GM23338 (cell line): Measurements from ENCODE around the gene NENF. TPM values are rescaled to one million over a fixed set of nuclear protein-coding genes. Genes with fewer than 3 reads are reported as not detected.

Experiments
- ATAC-seq: fragments of 200-7000 bp; cut with Tn5 transposase; 3 replicates; pipeline ENCODE4 v1.9.1; 2020
- DNase-seq: peaks from one replicate; pipeline ENCODE4 v3.0.0-alpha.2; 2015; ENCODE audit warnings: low spot score
- H2AFZ ChIP-seq: fragments of 200-600 bp; sonication (generic); 2 replicates; pipeline ENCODE4 v1.8.0; 2016; ENCODE audit warnings: antibody characterized with exemption, mild to moderate bottlenecking, moderate library complexity
- H3F3A ChIP-seq: fragments of 200-600 bp; sonication (generic); replicated peaks from 2 replicates; pipeline ENCODE4 v1.8.0; 2017; ENCODE audit warnings: antibody characterized with exemption, mixed run types, low read depth
- H3K27ac ChIP-seq: fragments of 200-600 bp; sonication (generic); 2 replicates; pipeline ENCODE4 v1.6.1; 2016; ENCODE audit warnings: low read depth
- H3K27me3 ChIP-seq: fragments of 200-600 bp; sonication (generic); 2 replicates; pipeline ENCODE4 v1.8.0; 2016; ENCODE audit warnings: mild to moderate bottlenecking, mixed run types, moderate library complexity; ENCODE audit not compliant: insufficient read depth
- H3K36me3 ChIP-seq: fragments of 200-600 bp; sonication (generic); 2 replicates; pipeline ENCODE4 v1.8.0; 2016; ENCODE audit warnings: mild to moderate bottlenecking; ENCODE audit not compliant: insufficient read depth
- H3K4me1 ChIP-seq: fragments of 200-600 bp; sonication (generic); 2 replicates; pipeline ENCODE4 v1.8.0; 2016; ENCODE audit warnings: mild to moderate bottlenecking, moderate library complexity; ENCODE audit not compliant: insufficient read depth
- H3K4me2 ChIP-seq: fragments of 200-600 bp; sonication (generic); 2 replicates; pipeline ENCODE4 v1.7.1; 2017; ENCODE audit warnings: mixed run types
- H3K4me3 ChIP-seq: fragments of 200-600 bp; sonication (generic); 2 replicates; pipeline ENCODE4 v1.6.1; 2016; ENCODE audit warnings: mixed run types
- H3K79me2 ChIP-seq: fragments of 200-600 bp; sonication (generic); replicated peaks from 2 replicates; pipeline ENCODE4 v1.8.0; 2017; ENCODE audit warnings: mild to moderate bottlenecking; ENCODE audit not compliant: insufficient read depth
- H3K9me2 ChIP-seq: fragments of 200-600 bp; sonication (generic); 2 replicates; pipeline ENCODE4 v1.8.0; 2017; ENCODE audit not compliant: insufficient read depth
- H4K20me1 ChIP-seq: fragments of 200-600 bp; sonication (generic); replicated peaks from 2 replicates; pipeline ENCODE4 v1.8.0; 2017; ENCODE audit warnings: mild to moderate bottlenecking; ENCODE audit not compliant: insufficient read depth
- H3K27ac Mint-ChIP-seq: 2 replicates; pipeline ENCODE4 v1.8.0; 2020; ENCODE audit warnings: inconsistent platforms, mild to moderate bottlenecking, moderate library complexity, mixed read lengths
- H3K27me3 Mint-ChIP-seq: 3 replicates; pipeline ENCODE4 v1.8.0; 2022; ENCODE audit warnings: low read depth, mild to moderate bottlenecking, moderate library complexity, mixed read lengths, inconsistent platforms; ENCODE audit not compliant: insufficient read depth, poor library complexity
- H3K36me3 Mint-ChIP-seq: 3 replicates; pipeline ENCODE4 v1.8.0; 2021; ENCODE audit warnings: low read depth, mild to moderate bottlenecking, inconsistent platforms, moderate library complexity, mixed read lengths
- H3K4me1 Mint-ChIP-seq: 3 replicates; pipeline ENCODE4 v1.8.0; 2020; ENCODE audit warnings: mild to moderate bottlenecking, inconsistent platforms, mixed read lengths
- H3K4me3 Mint-ChIP-seq: 3 replicates; pipeline ENCODE4 v1.8.0; 2021; ENCODE audit warnings: moderate library complexity, mild to moderate bottlenecking, inconsistent platforms, mixed read lengths
- H3K9me3 Mint-ChIP-seq: 3 replicates; pipeline ENCODE4 v1.8.0; 2020; ENCODE audit warnings: moderate library complexity, mild to moderate bottlenecking, inconsistent platforms, mixed read lengths
- ETS1 ChIP-seq: IDR thresholded peaks from 2 replicates; pipeline ENCODE4 v1.6.1; 2016; ENCODE audit warnings: antibody characterized with exemption
- EZH2 ChIP-seq: fragments of 200-600 bp; sonication (generic); IDR thresholded peaks from one replicate; pipeline ENCODE4 v1.8.0; 2017; ENCODE audit warnings: antibody characterized with exemption, mild to moderate bottlenecking, low read depth; ENCODE audit not compliant: unreplicated experiment
- JUNB ChIP-seq: IDR thresholded peaks from one replicate; pipeline ENCODE4 v1.6.1; 2016; ENCODE audit warnings: antibody characterized with exemption; ENCODE audit not compliant: unreplicated experiment
- ZNF331 ChIP-seq: fragments of 250-450 bp; sonication (Bioruptor Pico); IDR thresholded peaks from 2 replicates; pipeline ENCODE4 v1.5.0; 2020; ENCODE audit warnings: low read depth, mild to moderate bottlenecking, moderate library complexity
- polyA plus RNA-seq: library from polyadenylated mRNA; unstranded; fragments of >200 nt; fragmentation: Nextera tagmentation; extraction: Ambion mirVana; gene quantifications from 2 replicates; pipeline ENCODE4 v1.2.1, GENCODE V29; 2016
- total RNA-seq: library from RNA; depleted of rRNA; stranded (reverse); fragments of >200 nt; shearing (Covaris generic); gene quantifications from 2 replicates; pipeline ENCODE4 v1.2.3, GENCODE V29; 2014; rRNA removed

Gene NENF
- total and polyA plus RNA-seq, 2 experiments from 2014 or later: 27.6 to 60.7 TPM

GRCh38 chr1:212490276-212490675 lies 57.6 kb downstream of the NENF start (continued):
- TF ChIP-seq EZH2 (no peak), ZNF331 (CRISPR knock-in tag) (no peak)

- no peak overlapping the region for H3K27ac Mint-ChIP-seq
These were observed 58.7 kb downstream of the NENF start for GRCh38 chr1:212491454-212491853.

More at GRCh38 chr1:212491454-212491853, 58.7 kb downstream of the NENF start:
- TF ChIP-seq JUNB: no peak
- TF ChIP-seq EZH2: no peak
- TF ChIP-seq ETS1: no peak
- TF ChIP-seq ZNF331 (CRISPR knock-in tag): no peak
- no peaks in the 10 kb centered on the region for H3K9me3 Mint-ChIP-seq
- H3F3A ChIP-seq: no peaks in the 10 kb centered on the region
- no peak overlapping the region for H3K4me3 ChIP-seq
- H3K4me1 Mint-ChIP-seq: peaks cover 13% of the 10 kb centered on the region
- H3K36me3 ChIP-seq: no peaks in the 10 kb centered on the region
- H3K27ac ChIP-seq: no peak overlapping the region
- no peak overlapping the region for H3K4me3 Mint-ChIP-seq
- ATAC-seq (no peak), DNase-seq (no peak)
- no peaks in the 10 kb centered on the region for H3K27me3 ChIP-seq
- H3K4me1 ChIP-seq: no peaks in the 10 kb centered on the region
- no peaks in the 10 kb centered on the region for H3K79me2 ChIP-seq
- no peaks in the 10 kb centered on the region for H3K36me3 Mint-ChIP-seq
- no peak overlapping the region; the same call in 1 of the 2 replicates for H2AFZ ChIP-seq
- peaks cover 12% of the 10 kb centered on the region for H3K27me3 Mint-ChIP-seq
- peaks cover 6% of the 10 kb centered on the region for H3K9me2 ChIP-seq
- no peak overlapping the region for H3K4me2 ChIP-seq
- no peaks in the 10 kb centered on the region for H4K20me1 ChIP-seq

Other genes starting within 250 kb of the NENF start
- gene PPP2R5A, start 147.5 kb upstream of the NENF start, total RNA-seq: 38.3 and 43.5 TPM in 2 replicates
- gene PPP2R5A, start 147.5 kb upstream of the NENF start, polyA plus RNA-seq: 12.4 and 16.2 TPM in 2 replicates
- 17.2 and 18.0 TPM in 2 replicates for gene PACC1, start 18.0 kb upstream of the NENF start, total RNA-seq
- gene PACC1, start 18.0 kb upstream of the NENF start, polyA plus RNA-seq: 17.1 and 18.8 TPM in 2 replicates
- gene ATF3, start 175.8 kb downstream of the NENF start, total RNA-seq: 17.2 and 19.3 TPM in 2 replicates
- gene ATF3, start 175.8 kb downstream of the NENF start, polyA plus RNA-seq: 12.6 and 16.2 TPM in 2 replicates